Articular chondrocyte of knee joint (primary cell): Measurements from ENCODE around the gene ATP5F1D. TPM values are rescaled to one million over a fixed set of nuclear protein-coding genes. Genes with fewer than 3 reads are reported as not detected.

Source experiments
- total RNA-seq: library from RNA; depleted of rRNA; stranded (reverse); fragments of >200 nt; gene quantifications from 2 replicates; pipeline ENCODE4 v1.2.3, GENCODE V29; 2012

Gene ATP5F1D
- 11.0 and 14.5 TPM in 2 replicates for total RNA-seq

GRCh38 chr19:1241417-1242095 lies at the start of gene ATP5F1D:
TSS of gene ATP5F1D (plus strand) at chr19:1241751. CDS start at chr19:1241851, 100 bp downstream.

GRCh38 chr19:1205114-1206099 lies 36.1 kb upstream of the ATP5F1D start, which contains the start of gene STK11:
TSS of gene STK11 (plus strand) at chr19:1205778. CDS start at chr19:1206914, 1,136 bp downstream.

DNA sequence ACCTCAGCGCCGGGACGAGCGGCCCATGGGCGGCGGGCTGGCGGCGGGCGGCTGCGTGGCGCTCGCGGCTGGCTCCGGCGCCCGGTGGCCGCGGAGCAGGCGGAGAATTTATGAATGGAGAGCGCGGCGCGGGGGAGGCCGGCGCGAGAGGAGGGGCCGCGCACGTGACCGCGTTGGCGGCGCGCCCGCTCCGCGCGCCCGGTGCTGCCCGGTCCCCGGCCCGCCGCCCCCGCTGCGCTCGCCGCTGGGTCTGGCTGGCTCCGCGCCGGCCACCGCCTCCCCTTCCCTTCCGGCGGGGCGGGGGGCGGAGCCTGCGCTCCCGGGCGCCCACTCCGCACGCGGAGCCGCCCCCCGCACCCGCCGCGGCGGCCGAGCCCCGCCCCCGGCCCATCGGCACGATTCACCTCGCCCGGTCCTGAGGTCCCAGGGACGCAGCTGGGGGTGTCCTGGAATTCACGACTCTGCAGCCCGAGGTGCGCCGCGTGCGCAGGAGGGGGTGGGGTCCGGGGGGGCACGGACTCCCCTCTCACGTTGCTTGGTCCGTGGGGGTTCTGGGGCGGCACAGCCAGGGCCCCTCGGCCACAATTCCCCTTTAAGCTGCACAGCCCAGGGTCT lies 3.7 kb upstream of the ATP5F1D start, which contains the start of gene CBARP:
TSS of gene CBARP (minus strand) at position 252 of the 615 bp plus-strand sequence. CDS start 1,905 bp downstream, outside the sequence.

GRCh38 chr19:1248139-1248785 lies 6.7 kb downstream of the ATP5F1D start, which contains the start of gene MIDN:
TSS of gene MIDN (plus strand) at chr19:1248583. CDS start at chr19:1250297, 1,714 bp downstream.

DNA sequence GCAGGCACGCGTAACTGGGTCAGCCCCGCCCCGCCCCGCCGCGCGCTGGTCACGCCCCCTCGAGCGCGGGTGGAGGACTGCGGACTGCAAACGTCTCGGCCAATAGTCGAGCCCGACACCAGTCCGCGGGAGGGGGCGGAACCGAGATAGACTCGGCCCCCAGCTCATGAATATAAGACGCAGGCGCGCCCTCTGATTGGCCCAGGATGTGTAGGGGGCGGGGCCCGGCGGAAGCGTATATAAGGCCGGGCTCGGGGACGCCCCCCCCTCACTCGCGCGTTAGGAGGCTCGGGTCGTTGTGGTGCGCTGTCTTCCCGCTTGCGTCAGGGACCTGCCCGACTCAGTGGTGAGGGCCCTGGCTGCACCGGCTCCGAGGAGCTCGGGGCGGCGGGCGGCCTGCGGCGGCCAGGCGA lies 27.5 kb downstream of the ATP5F1D start, which contains the start of gene CIRBP:
TSS of gene CIRBP (plus strand) at position 268 of the 413 bp plus-strand sequence. CDS start 1,602 bp downstream, outside the sequence.

DNA sequence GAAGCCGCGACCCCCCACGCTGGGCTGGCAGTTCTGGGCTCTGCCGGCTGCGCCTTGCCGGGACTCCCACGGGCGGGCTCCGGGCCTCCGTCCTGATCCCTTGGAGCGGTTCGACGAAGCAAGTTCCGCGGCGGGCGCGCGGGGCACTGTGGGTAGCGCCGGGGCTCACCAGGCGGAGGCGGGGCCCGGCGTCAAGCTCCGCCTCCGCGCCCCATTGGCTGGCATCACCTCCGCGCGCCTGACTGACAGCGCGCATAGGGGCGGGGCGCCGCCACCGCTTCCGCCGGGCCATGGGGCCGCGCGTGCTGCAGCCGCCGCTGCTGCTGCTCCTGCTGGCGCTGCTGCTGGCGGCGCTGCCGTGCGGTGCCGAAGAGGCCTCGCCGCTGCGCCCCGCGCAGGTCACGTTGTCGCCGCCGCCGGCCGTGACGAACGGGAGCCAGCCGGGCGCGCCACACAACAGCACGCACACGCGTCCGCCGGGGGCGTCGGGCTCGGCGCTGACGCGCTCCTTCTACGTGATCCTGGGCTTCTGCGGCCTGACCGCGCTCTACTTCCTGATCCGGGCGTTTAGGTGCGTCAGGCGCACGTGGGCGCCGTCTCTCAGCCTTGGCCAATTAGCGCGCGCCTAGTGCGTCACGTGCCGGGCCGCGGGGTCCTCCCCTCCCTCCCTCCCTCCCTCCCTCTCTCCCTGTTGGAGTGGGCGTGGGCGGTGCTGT lies 33.9 kb downstream of the ATP5F1D start, which contains the start of gene FAM174C:
TSS of gene FAM174C (plus strand) at position 271 of the 716 bp plus-strand sequence. CDS start at position 291, 20 bp downstream.

DNA sequence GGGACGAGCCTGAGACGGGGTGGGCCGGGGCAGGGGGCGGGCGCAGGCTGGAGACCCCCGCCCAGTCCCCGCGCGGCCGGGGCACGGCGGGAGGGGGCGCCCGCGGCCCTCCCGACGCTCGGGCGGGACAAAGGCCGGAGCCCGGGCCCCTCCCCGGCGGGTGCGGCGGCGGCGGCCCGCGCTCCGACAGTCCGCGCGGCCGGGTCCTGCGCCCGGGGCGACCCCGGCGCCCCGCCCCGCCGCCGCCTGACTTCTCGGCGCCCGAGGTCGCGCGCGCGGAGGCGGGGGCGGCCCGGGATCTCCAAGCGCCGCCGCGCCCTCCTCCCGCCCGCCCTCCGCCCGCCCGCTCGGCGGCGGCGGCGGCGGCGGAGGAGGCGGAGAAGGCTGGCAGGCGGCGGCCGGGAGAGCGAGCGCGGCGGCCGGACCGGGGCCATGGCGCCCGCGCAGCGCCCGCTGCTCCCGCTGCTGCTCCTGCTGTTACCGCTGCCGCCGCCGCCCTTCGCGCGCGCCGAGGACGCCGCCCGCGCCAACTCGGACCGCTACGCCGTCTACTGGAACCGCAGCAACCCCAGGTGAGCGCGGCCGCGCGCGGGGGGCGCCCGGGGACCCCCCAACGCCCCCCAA lies 44.3 kb downstream of the ATP5F1D start, which contains the start of gene EFNA2:
TSS of gene EFNA2 (plus strand) at position 137 of the 624 bp plus-strand sequence. CDS start at position 433, 296 bp downstream.

Other genes with a start within 250 kb of the ATP5F1D start
- gene GRIN3B, start 241.3 kb upstream of the ATP5F1D start, total RNA-seq, result 0.13 and 0.65 TPM in 2 replicates
- gene TMEM259, start 220.6 kb upstream of the ATP5F1D start, total RNA-seq, result 47.1 and 52.4 TPM in 2 replicates
- not detected in 2 replicates for gene RNU6-2, start 220.2 kb upstream of the ATP5F1D start, total RNA-seq
- 240 and 261 TPM in 2 replicates for gene CNN2, start 215.1 kb upstream of the ATP5F1D start, total RNA-seq
- gene ABCA7, start 201.6 kb upstream of the ATP5F1D start, total RNA-seq, result 4.7 and 5.6 TPM in 2 replicates
- gene ARHGAP45, start 174.6 kb upstream of the ATP5F1D start, total RNA-seq, result 0.32 and 0.39 TPM in 2 replicates
- 77.0 and 86.9 TPM in 2 replicates for gene POLR2E, start 146.4 kb upstream of the ATP5F1D start, total RNA-seq
- 451 and 456 TPM in 2 replicates for gene GPX4, start 137.8 kb upstream of the ATP5F1D start, total RNA-seq
- gene SBNO2, start 67.5 kb upstream of the ATP5F1D start, total RNA-seq, result 71.2 and 86.9 TPM in 2 replicates
- gene STK11, start 36.0 kb upstream of the ATP5F1D start, total RNA-seq, result 65.6 and 69.0 TPM in 2 replicates
- gene CBARP, start 3.7 kb upstream of the ATP5F1D start, total RNA-seq, result 2.0 and 3.6 TPM in 2 replicates
- 16.9 and 18.4 TPM in 2 replicates for gene MIDN, start 6.8 kb downstream of the ATP5F1D start, total RNA-seq
- 322 and 371 TPM in 2 replicates for gene CIRBP, start 27.6 kb downstream of the ATP5F1D start, total RNA-seq
- gene FAM174C, start 33.8 kb downstream of the ATP5F1D start, total RNA-seq, result 16.3 and 17.4 TPM in 2 replicates
- gene EFNA2, start 44.1 kb downstream of the ATP5F1D start, total RNA-seq, result not detected in 2 replicates
- gene NDUFS7, start 142.2 kb downstream of the ATP5F1D start, total RNA-seq, result 27.6 and 37.4 TPM in 2 replicates
- 24.9 and 25.1 TPM in 2 replicates for gene GAMT, start 159.8 kb downstream of the ATP5F1D start, total RNA-seq
- 43.3 and 44.7 TPM in 2 replicates for gene DAZAP1, start 165.8 kb downstream of the ATP5F1D start, total RNA-seq
- gene RPS15, start 196.6 kb downstream of the ATP5F1D start, total RNA-seq, result 403 and 464 TPM in 2 replicates
- gene APC2, start 208.4 kb downstream of the ATP5F1D start, total RNA-seq, result 0.11 and 0.26 TPM in 2 replicates
- 20.3 and 24.0 TPM in 2 replicates for gene C19orf25, start 237.5 kb downstream of the ATP5F1D start, total RNA-seq
- gene PCSK4, start 248.6 kb downstream of the ATP5F1D start, total RNA-seq, result 0.78 and 1.8 TPM in 2 replicates
- 1.3 and 1.4 TPM in 2 replicates for gene REEP6, start 249.4 kb downstream of the ATP5F1D start, total RNA-seq